ENCODE results near the gene MYO10.
A peak's percentile ranks its signal among the peaks of the same experiment; 100 is the strongest.

The MYO10 gene

GRCh38 chr5:16701134-16702099, 234.7 kb downstream of the MYO10 start:
- TF ChIP-seq CTCF (IDR thresholded peaks at IDR 0.05): no peak

DNA sequence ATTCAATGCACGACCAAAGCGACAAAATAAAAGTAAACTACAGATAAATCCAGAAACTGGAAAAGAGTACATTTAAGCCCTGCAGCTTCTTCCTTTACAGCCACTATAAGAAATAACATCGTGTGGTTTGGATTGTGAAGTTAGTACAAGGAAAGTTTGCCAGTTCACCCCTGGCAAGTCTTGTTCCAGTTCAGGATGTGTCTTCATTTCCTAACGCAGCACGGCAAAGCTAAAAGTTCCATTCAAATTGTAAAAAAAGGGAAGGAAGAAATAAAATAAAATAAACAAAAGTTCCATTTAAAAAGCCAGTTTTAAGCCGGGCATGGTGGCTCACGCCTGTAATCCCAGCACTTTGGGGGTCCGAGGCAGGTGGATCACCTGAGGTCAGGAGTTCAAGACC, 236.0 kb downstream of the MYO10 start:
- no peak for TF ChIP-seq CTCF (IDR thresholded peaks at IDR 0.05)

DNA sequence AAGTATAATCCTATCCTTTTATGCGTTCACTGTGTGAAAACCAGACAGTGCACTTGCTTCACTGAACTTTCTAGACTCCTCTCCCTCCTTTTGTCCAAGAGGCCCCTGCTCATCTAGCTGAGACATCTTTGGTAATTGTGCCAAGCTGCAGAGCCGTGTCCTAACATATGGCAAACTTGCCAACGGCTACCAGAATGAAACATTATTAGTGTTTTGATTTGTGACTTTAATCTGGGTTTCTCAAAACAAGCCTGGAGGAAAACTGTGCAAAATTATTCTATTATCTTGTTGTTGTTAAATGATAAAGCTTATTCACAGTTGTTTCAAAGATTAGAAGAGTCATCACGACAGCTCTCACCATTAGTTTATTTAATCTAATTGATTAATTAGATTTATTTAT, 240.3 kb downstream of the MYO10 start:
- TF ChIP-seq CTCF (IDR thresholded peaks at IDR 0.05): no peak

- no peak for TF ChIP-seq CTCF (IDR thresholded peaks at IDR 0.05)
These were observed 242.2 kb downstream of the MYO10 start for GRCh38 chr5:16693879-16694278.

- TF ChIP-seq CTCF (IDR thresholded peaks at IDR 0.05): no peak
These were observed 244.4 kb downstream of the MYO10 start for GRCh38 chr5:16691731-16692130.

GRCh38 chr5:16690243-16690852, 245.7 kb downstream of the MYO10 start:
- peak; percentile 67 for TF ChIP-seq CTCF (IDR thresholded peaks at IDR 0.05)

- TF ChIP-seq CTCF (IDR thresholded peaks at IDR 0.05): no peak
These were observed 248.2 kb downstream of the MYO10 start for GRCh38 chr5:16687898-16688297.

All from LNCAP (cell line).